Stimulated activated CD8-positive, alpha-beta memory T cell treated with anti-CD3 and anti-CD28 coated beads, Interleukin-15, amount 100 ng/mL, for 48 hours (primary cell): ENCODE measurements around the gene POU2AF2.
"Not testable (repeated sequence)": the region's sequence is repeated elsewhere in the genome, so short reads cannot be mapped to it uniquely, and the experiment has no call there.

ENCODE experiments used
- DNase-seq, 2 donors: peaks; one replicate each; pipeline ENCODE4 v3.0.0-alpha.2; 2020; ENCODE audit warnings: low read depth in 2 of 2

Gene POU2AF2

GRCh38 chr11:111245425-111245824 is at the start of gene POU2AF2:
TSS of gene POU2AF2 (plus strand) at chr11:111245725. CDS start at chr11:111245854, 129 bp downstream.
- DNase-seq, result no peak

DNA sequence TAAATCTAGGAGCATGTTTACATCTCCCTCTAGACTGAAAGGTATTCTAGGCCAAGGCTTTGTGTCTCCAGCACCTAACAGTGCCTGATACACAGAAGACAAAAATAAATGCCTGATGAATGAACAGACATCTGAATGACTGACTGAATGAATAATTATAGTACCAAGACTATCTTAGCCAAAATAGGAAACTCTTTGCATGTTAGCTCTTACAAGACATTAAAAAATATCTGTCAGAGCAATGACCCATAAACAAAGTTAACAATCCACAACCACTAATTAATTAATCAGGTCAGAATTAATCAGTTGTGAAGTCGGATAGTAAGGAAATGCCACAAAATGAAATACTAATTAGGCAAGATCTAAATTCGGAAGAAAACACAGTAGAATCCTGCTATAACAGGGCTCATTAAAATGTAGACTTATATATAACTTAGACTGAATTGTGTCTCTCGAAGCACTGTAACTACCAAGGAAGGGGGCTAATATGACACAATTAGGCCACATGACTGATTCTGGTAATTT is 45.5 kb upstream of the POU2AF2 start:
- no peak for DNase-seq

DNA sequence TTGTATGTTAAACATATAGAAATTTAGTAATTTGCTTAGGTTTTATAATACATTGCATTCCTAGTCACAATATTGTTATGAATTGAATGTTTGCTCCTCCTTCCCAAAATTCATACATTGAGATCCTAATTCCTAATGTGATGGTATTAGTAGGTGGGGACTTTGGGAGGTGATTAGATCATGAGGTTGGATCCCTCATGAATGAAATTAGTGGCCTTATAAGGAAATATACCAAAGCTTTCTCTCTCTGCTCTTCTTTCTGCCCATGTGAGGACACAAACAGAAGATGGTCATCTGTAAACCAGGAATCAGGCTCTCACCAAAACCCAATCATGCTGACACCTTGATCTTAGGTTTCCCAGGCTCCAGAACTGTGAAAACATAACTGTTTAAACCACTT is 41.3 kb upstream of the POU2AF2 start:
- no peak for DNase-seq

DNA sequence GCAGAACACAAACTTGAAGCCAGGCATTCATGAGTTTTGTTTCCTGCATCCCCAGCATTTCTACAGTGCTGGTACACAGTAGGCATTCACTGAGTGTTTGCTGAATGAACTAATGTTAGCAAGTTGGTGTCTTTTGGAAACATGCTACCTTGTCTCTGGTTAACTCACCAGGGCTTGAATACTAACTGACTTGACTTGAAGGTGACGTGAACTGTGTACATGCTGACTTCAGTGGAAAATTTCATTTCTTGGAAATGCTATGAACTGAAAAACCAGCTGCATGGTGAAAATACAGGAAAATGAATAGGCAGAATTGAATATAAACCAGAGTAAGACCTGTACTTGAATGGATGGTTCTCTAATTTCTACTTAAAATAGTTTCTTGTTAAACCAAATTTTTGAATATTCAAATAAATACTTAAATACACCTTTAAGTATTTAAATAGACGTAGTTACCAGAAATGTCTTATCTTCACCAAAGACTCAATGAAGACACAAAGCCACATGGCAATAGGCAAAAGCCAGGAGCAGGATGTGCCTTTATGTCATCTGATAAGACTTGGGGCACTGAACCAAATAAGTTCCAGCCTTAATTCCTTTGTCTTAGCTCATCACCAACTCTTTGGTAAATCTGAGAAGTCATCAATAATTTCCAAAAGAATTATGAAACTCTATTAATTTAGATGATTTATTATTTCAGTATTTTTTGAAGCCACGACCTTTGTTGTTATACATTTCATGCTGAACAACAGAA is 39.7 kb upstream of the POU2AF2 start:
- no peak for DNase-seq

DNA sequence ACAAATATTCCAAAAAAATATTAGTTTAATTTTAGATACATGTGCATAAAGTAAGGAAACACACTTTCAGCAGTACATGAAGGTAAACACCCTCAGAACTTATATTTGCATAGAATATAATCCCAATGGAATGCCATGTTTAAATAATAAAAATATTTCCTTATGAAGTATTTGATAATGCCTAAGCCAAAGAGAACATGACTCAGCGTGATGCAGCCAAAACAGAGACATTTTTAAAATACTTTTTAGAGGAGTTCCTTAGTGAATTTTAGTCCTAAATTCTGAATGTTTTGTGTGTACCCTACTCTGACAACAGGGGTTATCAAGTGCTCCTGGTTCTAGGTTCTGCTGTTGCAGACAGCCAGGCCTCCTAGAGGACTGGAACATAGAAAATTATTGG is 39.1 kb upstream of the POU2AF2 start:
- no peak for DNase-seq

DNA sequence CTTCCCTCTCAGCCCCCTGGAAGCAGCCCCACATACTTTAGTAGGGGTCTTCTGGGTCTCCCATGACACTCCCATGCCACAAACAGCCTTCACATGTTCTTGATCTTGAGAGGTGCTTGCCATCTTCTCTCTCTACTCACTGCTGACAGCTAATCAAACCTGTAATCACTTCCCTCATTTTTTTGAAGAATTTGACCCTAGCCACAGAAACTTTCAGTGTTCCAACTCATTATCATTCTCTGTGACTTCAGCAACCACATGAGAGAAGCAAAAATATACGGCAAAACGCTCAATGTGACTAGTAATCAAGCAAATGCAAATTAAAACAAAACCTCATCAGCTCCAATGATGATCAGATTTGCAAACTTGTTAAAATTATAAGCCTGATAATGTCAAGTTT is 38.3 kb upstream of the POU2AF2 start:
- DNase-seq, result no peak

DNA sequence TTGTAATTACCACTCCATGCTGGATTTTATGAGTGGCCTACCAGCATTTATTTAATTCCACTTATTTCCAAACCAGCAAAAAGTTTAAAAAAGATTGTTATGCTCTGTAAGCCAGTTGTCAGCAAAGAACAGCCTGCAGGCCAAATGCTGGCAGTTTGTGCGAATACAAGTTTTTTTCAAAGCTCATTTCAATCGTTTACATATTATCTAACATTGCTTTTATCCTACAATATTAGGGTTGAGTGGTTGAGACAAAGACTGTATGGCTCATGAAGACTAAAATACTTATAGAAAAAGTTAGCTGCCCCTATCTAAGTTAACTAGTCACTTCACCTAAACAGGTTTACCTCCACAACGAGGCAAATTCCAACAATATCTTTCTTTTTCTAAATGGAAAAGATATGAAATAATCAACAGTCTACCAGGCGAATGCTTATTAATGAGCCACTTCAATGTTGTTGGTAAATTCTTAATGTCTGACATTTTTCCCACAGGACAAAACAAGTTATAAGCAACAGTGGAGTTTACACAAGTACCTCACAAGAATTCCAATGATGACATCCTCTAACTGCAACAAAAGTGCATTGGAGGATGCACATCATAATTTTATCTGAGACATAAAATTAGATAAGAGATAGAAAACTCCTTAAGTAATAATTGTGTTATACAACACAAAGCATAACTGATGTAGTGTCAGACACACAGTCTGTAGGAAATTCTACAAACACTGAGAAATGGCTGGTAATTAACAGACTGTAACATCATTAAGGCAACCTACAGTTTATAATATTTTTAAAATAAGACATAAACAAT is 35.8 kb upstream of the POU2AF2 start:
- no peak for DNase-seq

DNA sequence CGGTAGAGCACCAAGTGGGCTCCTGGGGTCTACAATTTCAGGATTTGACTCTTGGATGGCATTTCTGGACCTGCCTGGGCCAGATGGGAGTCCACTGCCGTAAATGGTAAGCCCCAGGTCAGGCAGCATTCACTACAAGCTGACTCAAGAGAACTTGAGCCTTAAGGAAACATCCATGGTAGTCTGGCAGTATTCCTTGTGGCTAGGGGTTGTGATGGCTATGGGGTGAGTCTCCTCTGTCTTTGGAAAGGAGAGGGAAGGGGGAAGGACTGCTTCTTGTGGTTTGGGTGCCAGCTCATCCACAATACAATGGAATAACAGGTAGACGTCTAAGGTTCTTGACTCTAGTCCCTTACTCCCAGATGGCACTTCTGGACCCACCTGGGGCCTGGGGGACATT is 32.3 kb upstream of the POU2AF2 start:
- no peak for DNase-seq

GRCh38 chr11:111220721-111221120 is 24.8 kb upstream of the POU2AF2 start:
- DNase-seq, result no peak

- no peak for DNase-seq
These were observed 24.3 kb upstream of the POU2AF2 start for GRCh38 chr11:111221208-111221607.

DNA sequence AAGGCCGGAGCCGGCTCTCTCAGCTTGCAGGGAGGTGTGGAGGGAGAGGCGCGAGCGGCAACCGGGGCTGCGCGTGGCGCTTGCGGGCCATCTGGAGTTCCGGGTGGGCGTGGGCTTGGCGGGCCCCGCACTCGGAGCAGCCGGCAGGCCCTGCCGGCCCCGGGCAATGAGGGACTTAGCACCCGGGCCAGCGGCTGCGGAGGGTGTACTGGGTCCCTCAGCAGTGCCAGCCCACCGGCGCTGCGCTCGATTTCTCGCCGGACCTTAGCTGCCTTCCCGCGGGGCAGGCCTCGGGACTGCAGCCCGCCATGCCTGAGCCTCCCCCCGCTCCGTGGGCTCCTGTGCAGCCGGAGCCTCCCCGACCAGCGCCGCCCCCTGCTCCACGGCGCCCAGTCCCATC is 23.6 kb upstream of the POU2AF2 start:
- not testable (repeated sequence) for DNase-seq

DNA sequence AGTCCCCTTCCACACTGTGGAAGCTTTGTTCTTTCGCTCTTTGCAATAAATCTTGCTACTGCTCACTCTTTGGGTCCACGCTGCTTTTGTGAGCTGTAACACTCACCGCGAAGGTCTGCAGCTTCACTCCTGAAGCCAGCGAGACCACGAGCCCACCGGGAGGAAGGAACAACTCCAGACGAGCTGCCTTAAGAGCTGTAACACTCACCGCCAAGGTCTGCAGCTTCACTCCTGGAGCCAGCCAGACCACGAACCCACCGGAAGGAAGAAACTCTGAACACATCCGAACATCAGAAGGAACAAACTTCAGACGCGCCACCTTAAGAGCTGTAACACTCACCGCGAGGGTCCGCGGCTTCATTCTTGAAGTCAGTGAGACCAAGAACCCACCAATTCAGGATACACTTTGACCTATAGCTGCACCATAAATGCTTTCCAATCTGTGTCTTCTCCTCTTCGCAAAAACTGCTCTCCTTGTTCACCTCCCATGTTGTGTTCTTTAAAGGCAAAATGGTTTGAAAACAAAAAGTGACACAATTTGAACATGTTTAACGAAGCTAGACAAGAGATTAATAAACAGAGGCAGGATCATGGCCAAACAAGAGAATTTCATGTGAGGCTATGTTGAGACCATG is 22.6 kb upstream of the POU2AF2 start:
- not testable (repeated sequence) for DNase-seq

DNA sequence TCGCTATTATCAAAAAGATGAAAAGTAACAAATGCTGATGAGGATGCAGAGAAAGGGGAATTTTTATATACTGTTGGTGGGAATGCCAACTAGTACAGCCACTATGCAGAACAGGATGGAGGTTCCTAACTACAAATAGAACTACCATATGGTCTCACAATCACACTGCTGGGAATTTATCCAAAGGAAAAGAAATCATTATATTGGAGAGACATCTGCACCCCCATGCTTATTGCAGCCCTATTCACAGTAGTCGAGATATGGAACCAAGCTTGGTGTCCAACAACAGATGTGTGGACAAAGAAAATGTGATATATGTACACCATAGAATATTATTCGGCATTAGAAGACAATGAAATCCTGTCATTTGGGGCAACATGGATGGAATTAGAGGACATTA is 19.6 kb upstream of the POU2AF2 start:
- no peak for DNase-seq

- no peak for DNase-seq
These were observed 15.9 kb upstream of the POU2AF2 start for GRCh38 chr11:111229604-111230003.

GRCh38 chr11:111230122-111230465 is 15.4 kb upstream of the POU2AF2 start:
- no peak for DNase-seq

DNA sequence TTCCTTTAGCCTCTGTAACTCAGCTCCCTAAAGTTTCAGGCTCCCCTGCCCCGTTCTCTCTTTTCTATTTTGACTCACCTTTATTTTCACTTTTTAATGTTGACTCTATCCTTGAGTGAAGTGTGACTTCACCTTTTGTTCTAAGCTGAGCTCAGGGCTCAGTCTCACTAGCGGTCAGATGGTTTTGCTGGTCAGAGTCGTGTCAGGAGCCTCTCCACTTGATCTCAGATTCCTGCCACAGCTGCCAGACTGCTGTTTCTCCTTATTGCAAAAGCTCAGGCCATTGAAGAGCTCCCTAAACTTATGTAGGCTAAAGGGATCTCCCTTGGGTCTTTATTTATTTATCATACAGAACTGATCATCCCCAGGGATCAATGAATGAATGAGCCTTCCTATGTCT is 13.7 kb upstream of the POU2AF2 start:
- DNase-seq, result no peak

GRCh38 chr11:111236383-111236782 is 9.1 kb upstream of the POU2AF2 start:
- DNase-seq, result no peak

DNA sequence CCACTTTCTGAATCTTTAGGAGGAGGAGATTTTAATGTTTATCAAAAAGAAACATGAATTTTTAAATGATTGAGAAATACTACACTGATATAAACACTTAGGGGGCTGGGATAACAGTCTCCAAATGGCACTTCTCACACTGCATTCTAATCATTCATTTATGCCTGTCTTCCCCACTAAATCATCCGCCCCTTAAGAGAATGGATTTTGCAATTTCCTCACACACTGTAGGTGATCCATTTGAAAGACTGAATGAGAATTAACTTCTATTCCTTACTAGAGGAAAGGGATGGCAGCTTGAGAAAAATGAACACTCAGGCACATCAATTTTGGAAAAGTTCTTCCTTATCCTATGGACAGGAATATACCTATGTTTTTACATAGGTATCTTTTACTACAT is 7.6 kb upstream of the POU2AF2 start:
- no peak for DNase-seq

DNA sequence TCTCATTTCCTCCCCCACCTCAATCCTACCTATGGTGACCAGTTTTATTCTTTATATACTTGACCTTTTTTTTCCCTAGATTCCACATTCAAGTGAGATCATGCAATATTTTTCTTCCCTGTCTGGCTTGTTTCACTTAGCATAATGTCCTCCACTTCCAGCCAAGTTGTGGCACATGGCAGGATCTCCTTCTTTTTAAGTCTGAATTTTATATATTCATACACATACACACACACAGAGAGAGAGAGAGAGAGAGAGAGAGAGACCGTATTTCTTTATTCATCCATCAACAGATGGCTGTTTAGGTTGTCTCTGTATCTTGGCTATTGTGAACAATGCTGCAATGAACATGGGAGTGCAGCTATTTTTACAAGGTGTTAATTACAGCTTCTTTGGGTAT is 1.4 kb downstream of the POU2AF2 start:
- DNase-seq, result no peak

DNA sequence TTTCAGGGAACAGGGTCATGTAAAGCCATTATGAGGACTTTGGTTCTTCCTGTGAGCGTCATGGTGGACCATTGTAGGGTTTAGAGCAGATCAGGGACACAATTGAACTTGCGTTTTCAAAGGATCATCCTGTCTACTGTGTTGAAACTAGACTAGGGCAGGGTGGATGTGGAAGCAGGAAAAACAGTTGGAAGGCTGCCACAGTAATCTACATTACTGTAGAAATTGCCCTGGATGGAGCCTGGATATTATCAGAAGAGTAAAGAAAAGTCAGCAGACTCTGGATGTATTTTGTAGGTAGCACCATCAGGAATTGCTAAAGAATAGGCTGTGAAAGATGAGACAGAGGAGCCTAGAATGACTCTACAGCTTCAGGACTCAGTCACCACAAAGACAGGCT is 5.4 kb downstream of the POU2AF2 start:
- DNase-seq, result no peak

DNA sequence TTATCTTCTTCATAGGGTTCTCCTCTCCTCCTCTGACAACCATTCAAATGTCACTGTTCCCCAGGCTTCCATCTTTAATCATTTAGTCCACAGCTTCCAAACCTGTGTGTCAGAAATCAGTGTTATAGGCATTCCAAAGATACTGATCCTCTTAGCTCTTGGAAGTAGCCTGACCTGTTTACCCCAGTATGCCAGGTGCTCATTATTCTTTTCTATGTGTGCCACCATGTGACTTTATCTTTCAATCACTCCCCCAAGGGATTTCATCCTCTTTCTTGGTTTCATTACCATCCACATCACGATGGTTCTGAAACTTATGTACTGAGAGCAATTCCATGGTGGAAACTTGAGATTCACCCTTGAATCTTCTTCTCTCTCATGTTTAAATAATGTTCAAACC is 7.6 kb downstream of the POU2AF2 start:
- no peak for DNase-seq

DNA sequence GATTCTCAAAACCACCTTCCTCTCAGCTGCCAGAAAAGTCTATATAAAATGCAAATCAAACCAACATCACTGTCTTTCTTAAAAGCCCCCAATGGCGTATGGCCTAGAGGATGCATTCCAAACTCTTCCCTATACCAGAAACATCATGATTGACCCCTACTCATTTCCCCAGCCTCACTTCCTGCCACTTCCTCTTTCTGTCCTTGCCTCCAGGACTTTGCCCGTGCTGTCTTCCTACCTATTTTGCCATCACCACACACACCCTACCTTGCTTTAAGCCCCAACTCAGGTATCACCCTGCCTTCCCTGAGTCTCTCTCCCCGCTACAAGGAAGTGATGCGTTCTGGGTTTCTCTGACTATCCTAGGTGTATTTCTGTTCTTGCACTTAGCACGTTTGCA is 8.1 kb downstream of the POU2AF2 start:
- no peak for DNase-seq

GRCh38 chr11:111258046-111258445 is 12.5 kb downstream of the POU2AF2 start:
- no peak for DNase-seq
